ENCODE results near the gene DPYSL5. TPM values are rescaled to one million over a fixed set of nuclear protein-coding genes. Genes with fewer than 3 reads are reported as not detected.

The DPYSL5 gene
- total RNA-seq, 4 donors from 2014 or later: 0.40 to 2.4 TPM; not detected in 2

- no peaks in the 10 kb centered on the region for H3K9me3 ChIP-seq
- ATAC-seq: no peak
- H3K4me3 ChIP-seq: no peak overlapping the region
- peaks cover 71% of the 10 kb centered on the region for H3K27me3 ChIP-seq
- H3K36me3 ChIP-seq: no peaks in the 10 kb centered on the region
- H3K27ac ChIP-seq: no peak overlapping the region
- TF ChIP-seq POLR2AphosphoS5 (IDR thresholded peaks at IDR 0.05) (no peak), EP300 (IDR thresholded peaks at IDR 0.05) (no peak), POLR2A (IDR thresholded peaks at IDR 0.05) (no peak), CTCF (IDR thresholded peaks at IDR 0.05) (no peak)
- WGBS, 2 donors (ENCODE audit: low coverage in 1 of 2): 24 to 52% methylated on average over 2 to 3 of the region's 3 CpGs
- H3K4me1 ChIP-seq: no peaks in the 10 kb centered on the region
These were observed 31.0 kb upstream of the DPYSL5 start for GRCh38 chr2:26816893-26817292.

GRCh38 chr2:26818255-26818654 lies 29.7 kb upstream of the DPYSL5 start:
- no peak overlapping the region for H3K4me3 ChIP-seq
- no peak overlapping the region for H3K27ac ChIP-seq
- H3K36me3 ChIP-seq: no peaks in the 10 kb centered on the region
- TF ChIP-seq EP300 (IDR thresholded peaks at IDR 0.05) (no peak), POLR2A (IDR thresholded peaks at IDR 0.05) (no peak)
- 33 to 80% methylated on average over 1 of the region's 5 CpGs for WGBS, 2 donors (ENCODE audit: low coverage in 1 of 2)
- H3K4me1 ChIP-seq: no peaks in the 10 kb centered on the region
- H3K27me3 ChIP-seq: peaks cover 58% of the 10 kb centered on the region
- no peaks in the 10 kb centered on the region for H3K9me3 ChIP-seq
- ATAC-seq: no peak

- 79% methylated on average over 5 of the region's 6 CpGs; no CpG with 5 or more reads in 1 of the 2 donors for WGBS, 2 donors (ENCODE audit: low coverage in 1 of 2)
These were observed 29.0 kb upstream of the DPYSL5 start for GRCh38 chr2:26818972-26819371.

GRCh38 chr2:26820932-26821331 lies 27.0 kb upstream of the DPYSL5 start:
- H3K4me3 ChIP-seq: no peak overlapping the region
- no peak for ATAC-seq
- no peaks in the 10 kb centered on the region for H3K9me3 ChIP-seq
- H3K27me3 ChIP-seq: peaks cover 33% of the 10 kb centered on the region
- 78 to 80% methylated on average over 6 to 7 of the region's 7 CpGs for WGBS, 2 donors (ENCODE audit: low coverage in 1 of 2)
- H3K4me1 ChIP-seq: no peaks in the 10 kb centered on the region
- no peaks in the 10 kb centered on the region for H3K36me3 ChIP-seq
- TF ChIP-seq POLR2A (IDR thresholded peaks at IDR 0.05): no peak
- TF ChIP-seq EP300 (IDR thresholded peaks at IDR 0.05): no peak
- TF ChIP-seq CTCF (IDR thresholded peaks at IDR 0.05): no peak
- no peak for TF ChIP-seq POLR2AphosphoS5 (IDR thresholded peaks at IDR 0.05)
- no peak overlapping the region for H3K27ac ChIP-seq

More at GRCh38 chr2:26818972-26819371, 29.0 kb upstream of the DPYSL5 start:
- Histone ChIP-seq H3K4me3 (no peak overlapping the region), H3K36me3 (no peaks in the 10 kb centered on the region), H3K27ac (no peak overlapping the region), H3K27me3 (peaks cover 53% of the 10 kb centered on the region), H3K4me1 (no peaks in the 10 kb centered on the region), H3K9me3 (no peaks in the 10 kb centered on the region)
- TF ChIP-seq CTCF (IDR thresholded peaks at IDR 0.05) (no peak), EP300 (IDR thresholded peaks at IDR 0.05) (no peak), POLR2AphosphoS5 (IDR thresholded peaks at IDR 0.05) (no peak)
- no peak for ATAC-seq

GRCh38 chr2:26822877-26823276 lies 25.1 kb upstream of the DPYSL5 start:
- no peaks in the 10 kb centered on the region for H3K9me3 ChIP-seq
- WGBS, 2 donors (ENCODE audit: low coverage in 1 of 2): 60 to 68% methylated on average over 3 to 4 of the region's 6 CpGs
- no peak for TF ChIP-seq POLR2A (IDR thresholded peaks at IDR 0.05)
- no peak for TF ChIP-seq EP300 (IDR thresholded peaks at IDR 0.05)
- TF ChIP-seq CTCF (IDR thresholded peaks at IDR 0.05): no peak
- no peak for TF ChIP-seq POLR2AphosphoS5 (IDR thresholded peaks at IDR 0.05)
- no peak for ATAC-seq
- no peaks in the 10 kb centered on the region for H3K4me1 ChIP-seq
- no peak overlapping the region for H3K27ac ChIP-seq
- H3K36me3 ChIP-seq: no peaks in the 10 kb centered on the region
- no peak overlapping the region for H3K4me3 ChIP-seq
- H3K27me3 ChIP-seq: peaks cover 25% of the 10 kb centered on the region
